Smooth muscle cell (in vitro differentiated cells): ENCODE data around the gene IRF5. TPM values are rescaled to one million over a fixed set of nuclear protein-coding genes. Genes with fewer than 3 reads are reported as not detected.

Experiments
- DNase-seq: peaks from one replicate; lab custom pipeline; 2025; ENCODE audit not compliant: unreplicated experiment; lab: John Stamatoyannopoulos, UW
- H2AFZ ChIP-seq: fragments of 200-600 bp; sonication (generic); 2 replicates; pipeline ENCODE4 v1.6.0; 2016; ENCODE audit warnings: antibody characterized with exemption, low read depth, mild to moderate bottlenecking
- H3F3A ChIP-seq: fragments of 200-600 bp; sonication (generic); 2 replicates; pipeline ENCODE4 v1.6.0; 2017; ENCODE audit warnings: antibody characterized with exemption, low read depth
- H3K27ac ChIP-seq: fragments of 200-600 bp; sonication (generic); 2 replicates; pipeline ENCODE4 v1.5.1; 2016; ENCODE audit warnings: low read depth, mild to moderate bottlenecking
- H3K27me3 ChIP-seq: fragments of 200-600 bp; sonication (generic); 2 replicates; pipeline ENCODE4 v1.6.1; 2016; ENCODE audit warnings: low read depth, mild to moderate bottlenecking
- H3K36me3 ChIP-seq: fragments of 200-600 bp; sonication (generic); 2 replicates; pipeline ENCODE4 v1.5.1; 2016; ENCODE audit warnings: low read depth
- H3K4me1 ChIP-seq: fragments of 200-600 bp; sonication (generic); 2 replicates; pipeline ENCODE4 v1.5.1; 2016; ENCODE audit warnings: low read depth
- H3K4me2 ChIP-seq: fragments of 200-600 bp; sonication (generic); 2 replicates; pipeline ENCODE4 v1.6.0; 2016; ENCODE audit warnings: mild to moderate bottlenecking
- H3K4me3 ChIP-seq: fragments of 200-600 bp; sonication (generic); 2 replicates; pipeline ENCODE4 v1.5.1; 2016; ENCODE audit warnings: mild to moderate bottlenecking
- H3K79me2 ChIP-seq: fragments of 200-600 bp; sonication (generic); 2 replicates; pipeline ENCODE4 v1.6.0; 2016; ENCODE audit warnings: low read depth, mild to moderate bottlenecking
- H3K9ac ChIP-seq: fragments of 200-600 bp; sonication (generic); 2 replicates; pipeline ENCODE4 v1.6.0; 2016; ENCODE audit warnings: low read depth
- H3K9me3 ChIP-seq: fragments of 200-600 bp; sonication (generic); replicated peaks from 2 replicates; pipeline ENCODE4 v1.5.1; 2016; ENCODE audit warnings: low read depth
- H4K20me1 ChIP-seq: fragments of 200-600 bp; sonication (generic); 2 replicates; pipeline ENCODE4 v1.6.0; 2016; ENCODE audit warnings: low read depth
- WGBS: methylation state at CpG from one replicate; pipeline ENCODE4 v1.1.7; 2016; ENCODE audit warnings: low lambda C conversion rate; 5-methylcytosine and 5-hydroxymethylcytosine counted together
- polyA plus RNA-seq: library from polyadenylated mRNA; unstranded; fragments of >200 nt; fragmentation: Nextera tagmentation; extraction: Ambion mirVana; gene quantifications from 2 replicates; pipeline ENCODE4 v1.2.1, GENCODE V29; 2016
- total RNA-seq: library from RNA; depleted of rRNA; stranded (reverse); fragments of >200 nt; gene quantifications from 2 replicates; pipeline ENCODE4 v1.2.3, GENCODE V29; 2014
- TF ChIP-seq, protein P1 (sequence below): fragments of 200-600 bp; sonication (generic); IDR thresholded peaks from 2 replicates; pipeline ENCODE4 v1.5.1; 2017; ENCODE audit warnings: borderline replicate concordance, mild to moderate bottlenecking, antibody characterized with exemption; ENCODE audit not compliant: insufficient read depth, poor library complexity, severe bottlenecking

Gene IRF5
- total and polyA plus RNA-seq, 2 experiments from 2014 or later, result 0.35 to 0.76 TPM

DNA sequence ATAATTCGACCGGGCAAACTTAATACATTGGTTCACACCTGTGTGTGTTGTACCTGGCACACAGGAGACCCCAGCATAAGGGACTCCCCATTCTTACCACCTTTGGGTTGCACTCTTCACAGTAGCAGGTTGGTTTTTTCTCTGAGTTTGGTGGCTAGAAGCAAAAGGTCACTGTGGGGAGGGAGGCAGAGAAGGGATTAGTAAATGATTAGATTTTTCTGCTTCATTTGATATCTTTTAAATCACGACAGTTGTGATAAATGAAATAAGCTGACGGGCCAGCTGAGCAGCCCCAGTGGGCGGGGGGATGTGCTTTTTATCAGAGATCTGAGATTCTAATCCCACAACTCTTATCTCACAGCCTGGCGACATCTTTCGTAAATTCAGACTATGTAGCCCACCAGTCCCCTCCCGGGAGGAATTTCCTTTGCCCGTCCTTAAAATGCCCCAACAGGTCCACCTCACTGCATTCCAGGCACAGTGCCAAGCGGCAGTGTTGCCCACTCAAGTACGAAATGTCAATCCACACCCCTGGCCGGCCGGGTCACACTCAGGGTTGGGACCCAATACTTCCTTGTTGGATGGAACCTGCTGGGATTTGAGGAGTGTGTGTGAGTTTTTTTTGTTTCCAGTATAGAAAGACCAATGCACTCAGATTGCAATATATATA, 16.7 kb upstream of the IRF5 start:
- Histone ChIP-seq H4K20me1 (no peaks in the 10 kb centered on the region), H3K79me2 (no peaks in the 10 kb centered on the region), H3K27me3 (peaks cover 47% of the 10 kb centered on the region), H3F3A (no peaks in the 10 kb centered on the region), H3K9ac (no peak overlapping the region), H2AFZ (no peak overlapping the region), H3K4me3 (no peak overlapping the region), H3K9me3 (no peaks in the 10 kb centered on the region), H3K4me1 (peaks cover 4% of the 10 kb centered on the region), H3K4me2 (no peak overlapping the region), H3K36me3 (no peaks in the 10 kb centered on the region), H3K27ac (no peak overlapping the region)
- TF ChIP-seq, protein P1, sequence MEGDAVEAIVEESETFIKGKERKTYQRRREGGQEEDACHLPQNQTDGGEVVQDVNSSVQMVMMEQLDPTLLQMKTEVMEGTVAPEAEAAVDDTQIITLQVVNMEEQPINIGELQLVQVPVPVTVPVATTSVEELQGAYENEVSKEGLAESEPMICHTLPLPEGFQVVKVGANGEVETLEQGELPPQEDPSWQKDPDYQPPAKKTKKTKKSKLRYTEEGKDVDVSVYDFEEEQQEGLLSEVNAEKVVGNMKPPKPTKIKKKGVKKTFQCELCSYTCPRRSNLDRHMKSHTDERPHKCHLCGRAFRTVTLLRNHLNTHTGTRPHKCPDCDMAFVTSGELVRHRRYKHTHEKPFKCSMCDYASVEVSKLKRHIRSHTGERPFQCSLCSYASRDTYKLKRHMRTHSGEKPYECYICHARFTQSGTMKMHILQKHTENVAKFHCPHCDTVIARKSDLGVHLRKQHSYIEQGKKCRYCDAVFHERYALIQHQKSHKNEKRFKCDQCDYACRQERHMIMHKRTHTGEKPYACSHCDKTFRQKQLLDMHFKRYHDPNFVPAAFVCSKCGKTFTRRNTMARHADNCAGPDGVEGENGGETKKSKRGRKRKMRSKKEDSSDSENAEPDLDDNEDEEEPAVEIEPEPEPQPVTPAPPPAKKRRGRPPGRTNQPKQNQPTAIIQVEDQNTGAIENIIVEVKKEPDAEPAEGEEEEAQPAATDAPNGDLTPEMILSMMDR, result no peak
- DNase-seq, result no peak
- 81% methylated on average over 13 of the region's 13 CpGs for WGBS

DNA sequence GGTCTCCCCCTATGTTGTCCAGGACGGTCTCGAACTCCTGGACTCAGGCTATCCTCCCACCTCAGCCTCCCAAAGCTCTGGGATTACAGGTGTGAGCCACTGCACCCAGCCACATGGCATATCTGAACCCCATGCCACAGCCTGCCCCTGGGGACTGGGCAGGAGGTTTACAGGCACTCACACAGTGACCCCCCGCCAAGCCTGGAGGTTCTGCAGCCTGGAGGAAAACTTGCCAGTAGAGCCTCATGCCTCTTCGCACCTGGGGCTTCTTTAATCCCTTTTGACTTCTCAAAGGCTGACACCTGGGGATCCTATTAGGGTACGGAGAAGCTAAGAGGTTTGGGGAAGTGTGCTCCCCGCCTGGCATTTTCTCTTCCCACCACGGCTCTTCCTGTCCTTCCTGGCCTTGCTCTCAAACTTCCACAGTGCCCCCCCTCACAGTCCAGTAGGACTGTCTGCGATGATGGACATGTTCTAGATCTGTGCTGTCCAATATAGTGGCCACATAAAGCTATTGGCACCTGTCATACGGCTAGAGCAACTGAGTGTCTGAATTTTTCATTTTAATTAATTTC, 15.8 kb upstream of the IRF5 start:
- Histone ChIP-seq H3K4me1 (peaks cover 4% of the 10 kb centered on the region), H3K9ac (no peak overlapping the region), H4K20me1 (no peaks in the 10 kb centered on the region), H3K27ac (no peak overlapping the region), H3K79me2 (no peaks in the 10 kb centered on the region), H3K36me3 (no peaks in the 10 kb centered on the region), H3K4me2 (no peak overlapping the region), H3K9me3 (no peaks in the 10 kb centered on the region), H3F3A (no peaks in the 10 kb centered on the region), H2AFZ (no peak overlapping the region), H3K4me3 (no peak overlapping the region), H3K27me3 (peaks cover 38% of the 10 kb centered on the region)
- WGBS, result 86% methylated on average over 9 of the region's 9 CpGs
- DNase-seq, result no peak
- TF ChIP-seq, protein P1, result no peak

DNA sequence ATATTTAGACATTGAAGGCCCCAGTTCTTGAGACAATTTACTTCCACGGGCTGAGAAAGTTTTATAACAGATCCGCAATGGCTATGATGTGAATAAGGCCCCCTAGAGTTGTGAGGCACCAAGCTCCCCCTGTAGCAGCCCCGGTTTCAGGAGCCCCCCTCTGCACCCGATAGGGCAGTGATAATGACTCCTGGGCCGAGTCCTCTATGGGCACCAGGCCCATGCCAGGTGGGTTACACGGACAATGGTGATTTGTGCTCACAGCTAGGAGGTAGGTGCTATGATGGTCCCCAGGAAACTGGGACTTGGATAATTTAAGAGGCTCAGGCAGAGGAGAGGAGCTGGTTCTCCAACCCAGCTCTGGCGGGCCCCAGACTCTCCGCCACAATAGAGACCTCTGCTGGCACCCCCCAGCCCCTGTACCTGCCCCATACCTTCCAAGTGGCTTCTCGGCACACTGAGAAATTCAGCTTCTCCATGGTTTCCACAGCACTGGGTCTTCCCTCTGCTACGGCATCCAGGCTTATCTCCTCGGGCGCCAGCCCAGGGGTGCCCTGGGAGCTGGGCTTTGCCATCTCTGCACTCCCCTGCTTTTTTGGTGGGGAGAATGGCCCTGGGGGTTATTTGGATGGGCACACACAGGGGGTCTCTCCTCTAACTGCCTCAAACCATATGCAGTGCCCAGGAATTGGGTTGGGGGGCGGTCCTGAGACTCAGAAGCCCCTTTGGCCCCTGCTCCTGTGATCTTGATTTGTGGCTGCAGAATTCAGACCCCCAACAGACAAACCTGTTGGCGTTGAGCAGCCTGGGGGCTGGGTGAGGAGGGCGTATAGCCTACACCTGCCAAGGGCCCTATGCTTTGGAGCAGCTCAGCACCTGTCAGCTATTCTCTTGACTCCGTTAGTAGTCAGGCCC, 15.0 kb upstream of the IRF5 start:
- no peak overlapping the region for H2AFZ ChIP-seq
- no peak for DNase-seq
- WGBS, result 83% methylated on average over 14 of the region's 16 CpGs
- H3K27ac ChIP-seq, result no peak overlapping the region
- H3K4me3 ChIP-seq, result no peak overlapping the region
- TF ChIP-seq, protein P1, result no peak
- no peak overlapping the region for H3K4me2 ChIP-seq
- peaks cover 4% of the 10 kb centered on the region for H3K4me1 ChIP-seq
- H3K9ac ChIP-seq, result no peak overlapping the region
- H3F3A ChIP-seq, result no peaks in the 10 kb centered on the region
- H3K9me3 ChIP-seq, result no peaks in the 10 kb centered on the region
- peaks cover 35% of the 10 kb centered on the region for H3K27me3 ChIP-seq
- H4K20me1 ChIP-seq, result no peaks in the 10 kb centered on the region
- no peaks in the 10 kb centered on the region for H3K36me3 ChIP-seq
- no peaks in the 10 kb centered on the region for H3K79me2 ChIP-seq
